ENCODE data around the gene TTC28.
"Not testable (repeated sequence)": the region's sequence is repeated elsewhere in the genome, so short reads cannot be mapped to it uniquely, and the experiment has no call there.

Gene TTC28

GRCh38 chr22:28220626-28221363 is 458.8 kb downstream of the TTC28 start:
- no peak for DNase-seq

DNA sequence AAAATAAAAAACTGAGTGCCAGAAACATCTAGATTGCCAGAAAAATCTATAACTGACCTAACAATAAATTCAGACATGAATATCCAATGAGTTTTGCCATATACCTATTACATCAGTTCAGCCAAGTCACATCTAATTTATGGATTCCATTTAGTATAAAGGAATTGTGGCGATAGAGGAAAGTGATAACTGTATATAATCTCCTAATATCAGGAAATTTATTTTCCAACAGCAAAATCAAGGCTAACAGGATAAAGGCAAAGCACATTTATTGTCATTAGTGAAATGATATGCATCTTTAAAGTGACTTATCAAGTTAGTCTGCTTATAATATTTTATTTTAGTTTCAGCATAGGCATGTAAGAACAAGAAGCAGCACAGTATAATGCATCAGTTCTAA is 462.4 kb downstream of the TTC28 start:
- no peak for DNase-seq

GRCh38 chr22:28214750-28215149 is 464.9 kb downstream of the TTC28 start:
- not testable (repeated sequence) for DNase-seq

GRCh38 chr22:28209457-28209856 is 470.2 kb downstream of the TTC28 start:
- DNase-seq: not testable (repeated sequence)

DNA sequence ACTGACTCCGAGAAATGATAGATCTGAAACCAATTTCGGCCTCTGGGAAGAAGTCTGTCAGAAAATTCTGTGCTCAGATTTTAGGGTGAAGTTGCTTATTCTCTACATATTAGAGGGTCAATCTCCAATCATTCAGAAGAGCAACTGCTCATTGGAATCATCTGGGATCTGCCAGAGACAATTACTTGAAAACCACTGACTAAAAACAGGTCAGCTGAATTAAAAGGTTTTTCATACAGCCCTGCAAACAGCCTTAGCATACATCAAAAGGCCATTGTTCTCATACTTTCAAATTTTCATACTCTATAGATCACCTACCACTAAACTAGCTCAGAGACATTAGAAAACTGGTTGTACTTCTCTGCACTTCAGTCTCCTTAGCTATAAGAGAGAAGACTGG is 470.9 kb downstream of the TTC28 start:
- no peak for DNase-seq

DNA sequence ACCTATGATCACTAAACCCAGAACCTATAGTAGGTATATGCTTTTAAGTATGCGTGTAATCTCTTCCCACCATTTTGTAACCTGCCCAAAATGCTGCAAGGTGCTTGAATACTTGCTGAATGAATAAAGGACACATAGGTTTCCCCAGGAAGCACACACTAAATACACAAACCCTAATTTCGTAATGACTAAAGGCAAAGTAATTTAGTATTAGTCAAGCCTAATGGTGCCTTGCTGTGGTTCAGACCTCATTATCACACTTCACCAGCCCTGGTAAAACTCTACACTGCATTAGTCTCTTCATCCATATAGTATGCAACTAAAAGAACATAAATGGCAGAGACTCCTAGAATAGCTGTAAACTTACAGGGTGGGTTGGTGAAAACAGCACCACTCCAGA is 471.6 kb downstream of the TTC28 start:
- no peak for DNase-seq

- DNase-seq: no peak
Measured at GRCh38 chr22:28207281-28208030, 472.2 kb downstream of the TTC28 start.

DNA sequence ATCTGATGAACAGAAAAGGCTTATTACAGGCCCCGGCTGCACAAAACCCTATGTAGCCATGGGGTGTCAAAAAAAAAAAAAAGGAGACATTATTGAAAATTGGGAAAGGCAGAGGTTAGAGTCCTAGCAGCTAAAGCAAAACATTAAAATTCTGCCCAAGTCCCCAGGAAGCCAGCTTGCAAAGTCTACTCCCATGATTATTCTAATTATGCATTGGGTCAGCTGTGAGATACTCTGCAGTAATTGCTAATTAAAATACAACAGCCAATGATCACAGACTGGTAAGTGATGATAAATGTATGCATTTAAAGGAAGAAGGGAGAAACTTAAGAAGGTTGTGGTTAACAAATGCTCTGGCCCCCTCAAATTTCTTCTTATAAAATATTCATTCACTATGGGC is 473.7 kb downstream of the TTC28 start:
- DNase-seq: no peak

DNA sequence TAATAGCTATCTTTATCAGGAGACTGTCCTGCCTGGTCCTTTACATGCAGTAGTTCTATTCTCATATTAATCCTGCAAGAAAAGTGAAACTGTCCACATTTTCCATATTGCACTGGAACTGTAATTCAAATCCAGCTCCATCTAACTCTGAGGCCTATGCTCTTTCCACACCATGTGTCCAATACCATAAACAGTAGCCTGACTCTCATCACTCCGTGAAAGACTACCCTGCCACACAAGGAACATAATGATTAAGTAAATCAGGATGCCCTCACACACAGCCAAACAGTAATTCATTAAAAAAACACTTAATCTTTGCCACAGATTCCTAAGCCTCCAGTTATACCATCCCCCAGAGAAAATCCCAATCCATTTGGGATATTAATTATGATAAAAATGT is 475.3 kb downstream of the TTC28 start:
- no peak for DNase-seq

DNA sequence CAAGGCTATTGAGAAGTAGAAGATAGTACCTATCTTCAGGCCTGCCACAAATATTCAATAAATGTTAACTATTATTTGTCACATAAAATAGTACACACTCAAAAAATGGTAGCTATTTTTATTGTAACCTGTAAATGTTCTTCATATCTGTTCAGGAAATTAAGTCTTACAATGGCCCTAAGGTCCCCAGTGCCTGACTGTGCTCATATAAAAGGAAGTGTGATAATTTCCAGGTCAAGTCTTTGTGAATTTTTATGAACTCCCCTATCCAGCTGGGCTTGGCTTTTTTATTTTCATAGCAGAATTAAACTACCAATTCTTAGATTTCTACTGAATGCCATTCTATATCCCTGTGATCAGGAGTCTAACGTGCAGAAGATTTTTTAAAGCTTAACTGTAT is 476.4 kb downstream of the TTC28 start:
- no peak for DNase-seq

DNA sequence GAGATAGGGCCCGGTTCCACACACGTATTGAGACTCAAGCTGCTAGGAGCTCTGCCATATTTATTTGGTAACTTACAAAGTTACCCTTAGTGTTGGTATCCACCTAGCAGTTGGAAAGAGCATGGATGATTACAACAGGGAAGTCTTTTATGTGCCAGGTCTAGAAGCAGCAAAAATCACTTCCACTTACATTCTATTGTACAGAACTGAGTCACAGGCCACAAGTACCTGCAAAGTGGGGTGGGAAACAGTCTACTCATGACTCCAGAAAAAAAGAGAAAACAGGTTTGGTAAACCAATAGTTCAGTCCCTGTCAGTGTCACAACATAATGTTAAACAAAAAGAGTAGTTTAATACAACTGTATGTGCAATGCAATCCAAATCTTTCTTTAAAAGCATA is 480.9 kb downstream of the TTC28 start:
- no peak for DNase-seq

GRCh38 chr22:28191571-28191970 is 488.1 kb downstream of the TTC28 start:
- not testable (repeated sequence) for DNase-seq

- no peak for DNase-seq
Measured at GRCh38 chr22:28188178-28188879, 491.3 kb downstream of the TTC28 start.

- DNase-seq: no peak
Measured at GRCh38 chr22:28187612-28188011, 492.0 kb downstream of the TTC28 start.

DNA sequence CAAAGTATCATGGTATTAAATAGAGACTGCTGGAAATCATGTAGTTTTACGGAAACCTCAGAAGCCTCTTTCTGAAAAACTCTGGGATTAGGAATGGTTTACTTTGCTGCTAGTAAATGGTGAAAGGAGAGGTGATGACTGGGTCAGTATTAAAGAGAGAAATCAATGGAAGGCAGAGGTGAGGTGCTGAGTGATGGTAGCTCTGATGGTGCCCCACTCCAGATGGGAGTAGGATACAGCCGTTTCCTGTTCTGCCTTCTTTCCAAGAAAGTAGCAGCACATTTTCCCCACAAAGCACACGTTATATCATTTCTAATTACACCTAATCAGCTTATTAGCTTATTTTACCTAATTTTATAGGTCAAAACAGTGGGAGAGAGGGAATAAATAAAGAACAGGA is 493.0 kb downstream of the TTC28 start:
- no peak for DNase-seq

DNA sequence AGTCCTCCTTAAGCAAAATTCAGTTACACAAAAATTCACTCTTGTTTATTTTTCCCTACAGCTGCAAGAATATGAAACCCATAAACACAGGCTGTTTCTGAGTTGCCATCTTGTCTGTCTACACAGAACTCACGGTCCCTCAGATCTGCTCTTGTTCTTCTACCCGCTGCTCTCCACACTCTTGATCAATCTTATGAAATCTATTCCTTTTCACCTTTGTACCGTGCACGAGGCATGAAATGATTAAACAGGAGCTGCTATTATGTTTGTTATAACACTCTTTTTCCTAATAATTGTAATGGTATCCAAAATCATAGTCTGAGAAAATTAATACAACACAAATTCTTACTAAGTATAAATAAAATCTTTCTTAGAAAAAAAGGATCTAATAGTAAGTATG is 494.5 kb downstream of the TTC28 start:
- no peak for DNase-seq

DNA sequence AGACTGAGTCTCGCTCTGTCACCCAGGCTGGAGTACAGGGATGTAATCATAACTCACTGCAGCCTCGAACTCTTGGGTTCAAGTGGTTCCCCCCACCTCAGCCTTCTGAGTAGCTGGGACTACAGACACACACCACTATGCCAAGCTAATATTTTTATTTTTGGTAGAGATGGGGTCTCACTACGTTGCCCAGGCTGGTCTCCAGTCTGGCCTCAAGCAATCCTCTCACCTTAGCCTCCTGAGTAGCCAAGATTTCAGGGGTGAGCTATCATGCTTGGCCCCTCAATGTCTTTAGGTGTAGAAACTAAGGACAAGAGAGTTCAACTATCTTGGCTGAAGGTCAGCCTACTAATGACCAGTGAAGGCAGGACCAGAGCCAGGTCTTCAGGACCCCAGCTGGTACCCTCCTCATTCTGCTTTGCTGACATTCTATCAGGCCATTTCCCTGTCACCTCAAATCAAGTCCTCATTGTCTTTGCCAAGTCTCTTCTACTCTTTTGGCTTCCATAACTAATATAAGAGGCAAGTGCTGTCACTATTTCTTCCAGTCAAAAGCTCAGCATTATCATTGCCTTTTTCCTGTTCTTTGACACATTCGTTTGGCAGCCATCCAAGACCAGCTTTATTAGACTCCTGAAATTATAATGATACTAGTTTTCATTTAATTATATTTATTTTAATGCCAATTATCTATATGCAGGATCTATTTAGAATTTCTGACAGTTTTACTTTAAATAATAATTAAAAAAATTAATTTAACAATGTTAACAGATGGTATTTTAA is 496.4 kb downstream of the TTC28 start:
- DNase-seq: no peak

GRCh38 chr22:28180804-28181731 is 498.6 kb downstream of the TTC28 start:
- DNase-seq: no peak

DNA sequence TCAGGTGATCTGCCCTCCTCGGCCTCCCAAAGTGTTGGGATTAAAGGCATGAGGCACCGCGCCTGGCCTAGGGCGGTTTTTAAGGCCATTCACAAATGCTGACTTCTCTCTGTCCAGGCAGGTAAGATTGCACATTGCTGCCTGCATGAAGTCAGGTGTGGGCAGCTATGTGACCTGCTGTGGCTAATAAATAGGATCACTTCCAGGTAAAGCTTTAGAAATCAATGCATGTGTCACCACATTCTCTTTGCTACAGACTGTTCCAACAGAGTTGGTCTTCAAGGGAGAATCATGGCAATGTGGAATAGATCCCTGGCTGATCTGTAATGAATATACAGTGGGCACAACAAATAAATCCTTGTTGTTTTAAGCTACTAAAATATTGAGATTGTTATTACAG is 500.2 kb downstream of the TTC28 start:
- DNase-seq: no peak

GRCh38 chr22:28175730-28176492 is 503.7 kb downstream of the TTC28 start:
- no peak for DNase-seq

DNA sequence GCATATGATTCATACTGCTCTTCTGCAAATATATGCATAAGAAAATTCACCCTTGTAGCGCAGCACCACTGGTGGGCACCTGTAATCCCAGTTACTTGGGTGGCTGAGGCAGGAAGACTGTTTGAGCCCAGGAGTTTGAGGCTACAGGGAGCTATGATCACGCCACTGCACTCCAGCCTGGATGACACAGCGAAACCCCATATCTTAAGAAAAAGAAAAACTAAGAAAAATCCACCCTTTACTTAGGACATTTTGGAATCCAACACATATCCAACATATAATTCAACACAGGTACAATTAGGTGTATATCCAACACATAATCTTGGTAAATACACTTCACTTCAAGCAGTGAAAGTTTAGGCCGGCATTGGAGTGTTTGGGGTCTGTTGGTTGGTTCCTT is 505.1 kb downstream of the TTC28 start:
- no peak for DNase-seq

All from CD4-positive, alpha-beta T cell treated with Interleukin-17A for 1 hour (primary cell).